Astrocyte of the spinal cord (primary cell): Measurements from ENCODE around the gene ZCCHC24.

ENCODE experiments used
- DNase-seq: peaks from one replicate; pipeline ENCODE4 v3.0.0; 2011; ENCODE audit warnings: low read depth, low spot score
- H3K4me3 ChIP-seq: 2 replicates; pipeline ENCODE4 v1.5.1; 2011; ENCODE audit warnings: low read depth, mild to moderate bottlenecking, low read length, moderate library complexity
- in situ Hi-C: cut with HindIII; loops from 2 replicates; pipeline ENCODE4 v1.10.0; 2017; ENCODE audit warnings: low sequenced_read_pairs
- TF ChIP-seq, protein P1 (sequence below): IDR thresholded peaks from 2 replicates; pipeline ENCODE4 v1.5.1; 2012; ENCODE audit warnings: low read depth, mild to moderate bottlenecking, low read length, inconsistent platforms

ZCCHC24 gene

DNA sequence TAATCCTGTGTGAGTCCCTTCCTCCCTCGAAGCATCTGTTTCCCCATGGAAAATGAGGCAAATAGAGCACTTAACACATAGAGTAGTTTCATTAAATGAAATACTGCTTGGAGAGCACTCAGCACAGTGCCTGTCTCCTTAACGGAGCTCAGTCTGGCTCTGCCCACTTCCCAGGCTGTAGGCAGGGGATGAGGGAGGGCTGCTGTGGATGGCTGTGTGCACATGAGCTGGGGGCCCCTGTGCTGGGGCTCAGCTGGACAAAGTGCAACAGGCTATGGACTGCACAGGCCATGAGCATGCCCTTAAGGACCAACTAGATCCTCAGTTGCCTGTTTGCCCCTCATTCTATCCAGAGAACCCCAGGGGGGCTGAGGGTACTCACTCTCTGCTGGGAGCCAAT, 14.5 kb downstream of the ZCCHC24 start:
- TF ChIP-seq, protein P1, sequence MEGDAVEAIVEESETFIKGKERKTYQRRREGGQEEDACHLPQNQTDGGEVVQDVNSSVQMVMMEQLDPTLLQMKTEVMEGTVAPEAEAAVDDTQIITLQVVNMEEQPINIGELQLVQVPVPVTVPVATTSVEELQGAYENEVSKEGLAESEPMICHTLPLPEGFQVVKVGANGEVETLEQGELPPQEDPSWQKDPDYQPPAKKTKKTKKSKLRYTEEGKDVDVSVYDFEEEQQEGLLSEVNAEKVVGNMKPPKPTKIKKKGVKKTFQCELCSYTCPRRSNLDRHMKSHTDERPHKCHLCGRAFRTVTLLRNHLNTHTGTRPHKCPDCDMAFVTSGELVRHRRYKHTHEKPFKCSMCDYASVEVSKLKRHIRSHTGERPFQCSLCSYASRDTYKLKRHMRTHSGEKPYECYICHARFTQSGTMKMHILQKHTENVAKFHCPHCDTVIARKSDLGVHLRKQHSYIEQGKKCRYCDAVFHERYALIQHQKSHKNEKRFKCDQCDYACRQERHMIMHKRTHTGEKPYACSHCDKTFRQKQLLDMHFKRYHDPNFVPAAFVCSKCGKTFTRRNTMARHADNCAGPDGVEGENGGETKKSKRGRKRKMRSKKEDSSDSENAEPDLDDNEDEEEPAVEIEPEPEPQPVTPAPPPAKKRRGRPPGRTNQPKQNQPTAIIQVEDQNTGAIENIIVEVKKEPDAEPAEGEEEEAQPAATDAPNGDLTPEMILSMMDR = no peak
- DNase-seq = no peak
- in situ Hi-C loops = no loop called here
- H3K4me3 ChIP-seq = no peak overlapping the region

DNA sequence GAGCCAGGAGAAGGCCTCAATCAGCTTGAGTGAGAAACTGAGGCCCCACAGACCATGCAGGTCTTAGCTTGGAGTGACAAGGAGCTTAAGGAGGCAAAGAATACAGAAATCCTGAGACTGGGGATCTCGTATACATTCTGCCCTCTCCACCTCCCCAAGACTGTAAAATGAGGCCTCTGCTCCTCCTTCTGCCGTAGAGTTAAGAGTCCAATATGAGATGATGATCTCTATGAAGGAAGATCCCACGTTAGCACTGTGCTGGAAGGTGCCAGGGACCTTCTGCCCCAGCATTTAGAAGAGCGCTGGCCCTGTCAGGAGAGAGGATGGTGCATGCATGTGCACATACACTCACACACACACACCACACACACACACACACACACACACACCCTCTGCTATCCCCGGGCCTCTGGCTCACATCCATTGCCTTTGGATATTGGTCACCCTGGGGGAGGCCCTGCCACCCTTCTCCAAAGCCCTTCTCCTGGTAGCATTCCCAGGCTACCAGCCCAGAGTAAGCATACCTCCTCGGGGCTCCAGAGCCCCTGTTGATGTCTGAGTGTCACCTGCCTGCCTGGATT, 15.0 kb downstream of the ZCCHC24 start:
- in situ Hi-C loops = no loop called here
- H3K4me3 ChIP-seq = no peak overlapping the region
- no peak for DNase-seq
- TF ChIP-seq, protein P1 = no peak

DNA sequence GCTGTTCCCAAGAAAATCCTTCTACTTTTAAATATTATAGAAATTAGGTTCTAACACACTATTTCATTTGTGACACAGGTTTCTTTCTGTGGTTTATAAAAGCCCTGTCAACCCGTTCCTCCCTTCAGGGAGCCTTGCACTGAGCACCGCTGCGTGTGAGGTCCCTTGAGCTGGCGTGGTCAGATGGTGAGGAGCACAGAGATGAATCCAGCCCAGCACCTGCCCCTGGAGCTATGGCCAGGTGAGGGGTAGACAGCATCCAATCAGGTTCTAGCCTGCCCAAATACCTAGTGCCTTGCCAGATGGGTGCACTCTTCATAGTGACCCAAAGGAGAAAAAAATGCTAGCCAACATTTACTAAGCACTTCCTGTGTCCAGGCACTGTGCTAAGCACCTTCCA, 15.7 kb downstream of the ZCCHC24 start:
- TF ChIP-seq, protein P1 = no peak
- no peak for DNase-seq
- H3K4me3 ChIP-seq = no peak overlapping the region
- in situ Hi-C loops = no loop called here

DNA sequence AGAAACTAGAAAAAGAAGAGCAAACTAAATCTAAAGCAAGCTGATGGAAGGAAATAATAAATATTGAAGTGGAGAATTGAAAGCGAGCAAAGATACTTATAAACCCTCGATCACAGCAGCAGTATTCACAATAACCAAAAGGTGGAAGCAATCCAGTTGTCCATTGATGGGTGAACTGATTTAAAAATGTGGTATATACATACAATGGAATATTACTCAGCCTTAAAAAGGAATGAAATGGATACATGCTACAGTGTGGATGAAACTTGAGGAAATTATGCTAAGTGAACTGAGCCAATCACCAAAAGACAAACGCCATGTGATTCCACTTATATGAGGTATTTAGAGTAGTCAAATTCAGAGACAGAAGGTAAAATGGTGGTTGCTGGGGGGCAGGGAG, 17.5 kb downstream of the ZCCHC24 start:
- in situ Hi-C loops = no loop called here
- H3K4me3 ChIP-seq = no peak overlapping the region
- TF ChIP-seq, protein P1 = no peak
- no peak for DNase-seq

DNA sequence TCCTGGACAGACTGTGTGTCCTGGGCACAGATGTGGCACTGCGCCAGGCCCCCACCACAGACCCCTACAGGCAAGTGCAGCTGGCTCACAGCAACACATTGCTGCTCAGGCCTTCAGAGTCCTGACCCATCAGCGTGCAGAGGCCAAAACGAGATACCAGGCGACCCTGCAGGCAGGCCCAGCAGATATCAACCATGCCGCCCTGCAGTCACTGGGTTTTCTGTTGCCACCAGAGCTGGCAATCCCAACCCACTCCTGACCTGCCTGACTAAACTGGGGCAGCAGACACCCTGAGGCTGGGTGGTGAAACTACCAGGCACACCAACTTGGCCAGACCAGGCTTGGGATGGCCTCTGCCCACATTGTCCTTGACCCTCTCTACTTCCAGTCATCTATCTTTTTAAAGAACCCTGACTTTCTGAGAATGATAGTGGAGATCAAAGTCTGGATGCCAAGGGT, 20.3 kb downstream of the ZCCHC24 start:
- DNase-seq = no peak
- in situ Hi-C loops = no loop called here
- TF ChIP-seq, protein P1 = no peak
- H3K4me3 ChIP-seq = no peak overlapping the region

DNA sequence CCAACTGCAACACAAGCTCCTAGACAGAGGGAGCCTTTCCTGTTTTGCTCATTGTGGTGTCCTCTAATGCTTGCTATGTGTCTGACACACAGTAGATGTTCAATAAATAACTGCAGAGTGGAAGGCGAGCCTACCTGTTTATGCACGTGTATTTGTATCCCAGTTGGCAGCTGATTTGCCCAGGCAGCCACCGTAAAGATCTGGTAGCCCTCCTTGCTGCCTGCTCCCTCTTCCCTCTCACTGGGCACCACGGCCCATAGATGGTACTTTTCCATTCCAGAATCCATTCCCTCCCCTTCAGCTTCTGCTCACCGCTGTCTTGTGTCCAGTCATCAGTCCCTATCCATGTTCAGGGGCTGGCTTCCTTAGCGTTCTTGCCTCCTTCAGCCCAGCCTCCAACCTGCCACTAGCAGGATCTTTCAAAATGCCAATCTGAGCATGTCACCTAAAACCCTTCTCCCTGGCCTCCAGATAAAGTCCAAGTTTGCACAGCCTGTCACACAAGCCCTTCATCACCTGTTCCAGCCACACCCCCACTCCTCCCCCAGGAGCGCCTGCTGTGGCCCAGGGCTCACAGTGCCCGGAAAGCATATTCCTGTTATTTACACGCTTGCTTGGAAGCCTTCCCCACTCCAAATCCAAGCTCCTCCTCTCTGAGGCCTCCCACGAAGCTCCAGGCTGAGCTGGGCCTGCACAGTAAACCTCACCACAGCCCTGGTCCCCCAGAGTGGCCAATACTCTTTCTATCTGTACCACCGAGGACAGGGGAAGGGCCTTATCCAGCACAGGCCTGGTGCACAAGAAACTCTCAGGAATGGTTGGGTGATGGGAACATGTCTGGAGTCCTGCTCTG, 21.0 kb downstream of the ZCCHC24 start:
- TF ChIP-seq, protein P1 = no peak
- in situ Hi-C loops = no loop called here
- H3K4me3 ChIP-seq = no peak overlapping the region
- DNase-seq = peak; percentile 67
